ENCODE measurements around the gene RELN. TPM values are rescaled to one million over a fixed set of nuclear protein-coding genes. Genes with fewer than 3 reads are reported as not detected.

RELN gene
- total and polyA plus RNA-seq, 8 donors: 0.08 to 1.4 (median 0.64) TPM

- Histone ChIP-seq H3K36me3 (no peaks in the 10 kb centered on the region), H3K4me3 (no peak overlapping the region), H3K27ac (no peak overlapping the region), H3K9me3 (no peaks in the 10 kb centered on the region), H3K4me1 (no peaks in the 10 kb centered on the region), H3K27me3 (no peaks in the 10 kb centered on the region)
- 35 to 47% methylated on average over 2 of the region's 2 CpGs for WGBS, 2 donors
- FAIRE-seq (no peak), DNase-seq (no peak), ATAC-seq (no peak)
- intact Hi-C loops (cut with DNase I): no loop called here
- TF ChIP-seq CTCF (IDR thresholded peaks at IDR 0.05): no peak
Observed at GRCh38 chr7:103932389-103932788, 57.1 kb downstream of the RELN start.

GRCh38 chr7:103929901-103930311 lies 59.6 kb downstream of the RELN start:
- DNase-seq (no peak), FAIRE-seq (no peak), ATAC-seq (no peak)
- Histone ChIP-seq H3K4me3 (no peak overlapping the region), H3K27me3 (no peaks in the 10 kb centered on the region), H3K4me1 (no peaks in the 10 kb centered on the region), H3K9me3 (no peaks in the 10 kb centered on the region), H3K36me3 (no peaks in the 10 kb centered on the region), H3K27ac (no peak overlapping the region)
- 61 to 80% methylated on average over 1 of the region's 1 CpG for WGBS, 2 donors
- intact Hi-C loops (cut with DNase I): no loop called here
- TF ChIP-seq CTCF (IDR thresholded peaks at IDR 0.05): no peak

GRCh38 chr7:103928581-103928980 lies 60.9 kb downstream of the RELN start:
- FAIRE-seq (no peak), DNase-seq (no peak), ATAC-seq (no peak)
- Histone ChIP-seq H3K4me1 (no peaks in the 10 kb centered on the region), H3K9me3 (no peaks in the 10 kb centered on the region), H3K27me3 (no peaks in the 10 kb centered on the region), H3K27ac (no peak overlapping the region), H3K36me3 (no peaks in the 10 kb centered on the region), H3K4me3 (no peak overlapping the region)
- intact Hi-C loops (cut with DNase I): no loop called here
- 48 to 49% methylated on average over 1 of the region's 1 CpG for WGBS, 2 donors
- no peak for TF ChIP-seq CTCF (IDR thresholded peaks at IDR 0.05)

- H3K36me3 ChIP-seq: no peaks in the 10 kb centered on the region
- no peaks in the 10 kb centered on the region for H3K9me3 ChIP-seq
- no peak for FAIRE-seq
- no peak overlapping the region for H3K27ac ChIP-seq
- TF ChIP-seq CTCF (IDR thresholded peaks at IDR 0.05): no peak
- 64% methylated on average over 4 of the region's 4 CpGs for WGBS, 2 donors
- DNase-seq: no peak
- H3K4me1 ChIP-seq: no peaks in the 10 kb centered on the region
- no peaks in the 10 kb centered on the region for H3K27me3 ChIP-seq
- ATAC-seq: no peak
- intact Hi-C loops (cut with DNase I): no loop called here
- no peak overlapping the region for H3K4me3 ChIP-seq
Observed at GRCh38 chr7:103924184-103924583, 65.3 kb downstream of the RELN start.

- intact Hi-C loops (cut with DNase I): no loop called here
- Histone ChIP-seq H3K4me3 (no peak overlapping the region), H3K27me3 (no peaks in the 10 kb centered on the region), H3K4me1 (no peaks in the 10 kb centered on the region), H3K9me3 (no peaks in the 10 kb centered on the region), H3K27ac (no peak overlapping the region), H3K36me3 (no peaks in the 10 kb centered on the region)
- FAIRE-seq (no peak), ATAC-seq (no peak), DNase-seq (no peak)
- TF ChIP-seq CTCF (IDR thresholded peaks at IDR 0.05): no peak
- 49% methylated on average over 2 of the region's 2 CpGs for WGBS, 2 donors
Observed at GRCh38 chr7:103922407-103922806, 67.1 kb downstream of the RELN start.

Data from pancreas (tissue), 10 donors.